ENCODE measurements around the gene EFCAB10. TPM values are rescaled to one million over a fixed set of nuclear protein-coding genes. Genes with fewer than 3 reads are reported as not detected.

The EFCAB10 gene
- total RNA-seq, result 1.6 TPM
- long read RNA-seq, partial matches to known transcripts, result 0 of 2 reads
- long read RNA-seq, other reads (novel, unspliced or antisense), result 2 of 2 reads

GRCh38 chr7:105581066-105581811, at the start of gene EFCAB10:
EFCAB10 (minus strand) TSS chr7:105581493; CDS start chr7:105581463, 30 bp downstream.
- peak within 1 kb of the TSS; percentile 25 for H3K4me3 ChIP-seq
- DNase-seq (peak; percentile 91), ATAC-seq (peak; percentile 97)
- H3K36me3 ChIP-seq, result no peaks in the 10 kb centered on the region
- peaks cover 11% of the 10 kb centered on the region for H3K27me3 ChIP-seq
- TF ChIP-seq CTCF (IDR thresholded peaks at IDR 0.05), result no peak
- no peaks in the 10 kb centered on the region for H3K9me3 ChIP-seq
- H3K27ac ChIP-seq, result no peak within 1 kb of the TSS
- intact Hi-C loops (cut with DNase I), result no loop called here
- peaks cover 4% of the 10 kb centered on the region for H3K4me1 ChIP-seq

- Histone ChIP-seq H3K9me3 (no peaks in the 10 kb centered on the region), H3K4me3 (no peak overlapping the region), H3K36me3 (peaks cover 25% of the 10 kb centered on the region), H3K27me3 (no peaks in the 10 kb centered on the region), H3K4me1 (no peaks in the 10 kb centered on the region), H3K27ac (no peak overlapping the region)
- no peak for TF ChIP-seq CTCF (IDR thresholded peaks at IDR 0.05)
- DNase-seq (no peak), ATAC-seq (no peak)
- intact Hi-C loops (cut with DNase I), result no loop called here
These were observed 44.7 kb upstream of the EFCAB10 start for GRCh38 chr7:105625986-105626385.

GRCh38 chr7:105623906-105624305, 42.6 kb upstream of the EFCAB10 start:
- no peaks in the 10 kb centered on the region for H3K4me1 ChIP-seq
- TF ChIP-seq CTCF (IDR thresholded peaks at IDR 0.05), result no peak
- DNase-seq, result peak; percentile 53
- intact Hi-C loops (cut with DNase I), result no loop called here
- H3K27me3 ChIP-seq, result no peaks in the 10 kb centered on the region
- H3K27ac ChIP-seq, result no peak overlapping the region
- no peak overlapping the region for H3K4me3 ChIP-seq
- H3K9me3 ChIP-seq, result no peaks in the 10 kb centered on the region
- ATAC-seq, result no peak
- peaks cover 21% of the 10 kb centered on the region for H3K36me3 ChIP-seq

- H3K27ac ChIP-seq, result no peak overlapping the region
- ATAC-seq, result no peak
- no peaks in the 10 kb centered on the region for H3K27me3 ChIP-seq
- no peak for TF ChIP-seq CTCF (IDR thresholded peaks at IDR 0.05)
- H3K4me1 ChIP-seq, result no peaks in the 10 kb centered on the region
- intact Hi-C loops (cut with DNase I), result no loop called here
- H3K9me3 ChIP-seq, result no peaks in the 10 kb centered on the region
- no peak overlapping the region for H3K4me3 ChIP-seq
- H3K36me3 ChIP-seq, result peaks cover 21% of the 10 kb centered on the region
- peak; percentile 6 for DNase-seq
These were observed 42.1 kb upstream of the EFCAB10 start for GRCh38 chr7:105623378-105623777.

GRCh38 chr7:105622106-105622731, 40.9 kb upstream of the EFCAB10 start:
- no peak for ATAC-seq
- H3K4me3 ChIP-seq, result no peak overlapping the region
- intact Hi-C loops (cut with DNase I), result no loop called here
- no peaks in the 10 kb centered on the region for H3K4me1 ChIP-seq
- H3K27ac ChIP-seq, result no peak overlapping the region
- H3K9me3 ChIP-seq, result no peaks in the 10 kb centered on the region
- TF ChIP-seq CTCF (IDR thresholded peaks at IDR 0.05), result no peak
- DNase-seq, result peak; percentile 43
- H3K36me3 ChIP-seq, result peaks cover 32% of the 10 kb centered on the region
- H3K27me3 ChIP-seq, result no peaks in the 10 kb centered on the region
